Renal cortical epithelial cell (primary cell): Measurements from ENCODE around the gene ATP6AP1. TPM values are rescaled to one million over a fixed set of nuclear protein-coding genes. Genes with fewer than 3 reads are reported as not detected.

Experiments
- DNase-seq: peaks from one replicate; pipeline ENCODE4 v3.0.0-alpha.2; 2011; ENCODE audit warnings: low read depth
- total RNA-seq: library from RNA; depleted of rRNA; stranded (reverse); fragments of >200 nt; gene quantifications from 2 replicates; pipeline ENCODE4 v1.2.3, GENCODE V29; 2014

The ATP6AP1 gene
- total RNA-seq, 1 donor from 2014 or later, result 70.8 TPM

- DNase-seq, result no peak
These were observed 1.3 kb upstream of the ATP6AP1 start for GRCh38 chrX:154426916-154427770.

- DNase-seq, result no peak
These were observed 1.2 kb downstream of the ATP6AP1 start for GRCh38 chrX:154429711-154430110.

DNA sequence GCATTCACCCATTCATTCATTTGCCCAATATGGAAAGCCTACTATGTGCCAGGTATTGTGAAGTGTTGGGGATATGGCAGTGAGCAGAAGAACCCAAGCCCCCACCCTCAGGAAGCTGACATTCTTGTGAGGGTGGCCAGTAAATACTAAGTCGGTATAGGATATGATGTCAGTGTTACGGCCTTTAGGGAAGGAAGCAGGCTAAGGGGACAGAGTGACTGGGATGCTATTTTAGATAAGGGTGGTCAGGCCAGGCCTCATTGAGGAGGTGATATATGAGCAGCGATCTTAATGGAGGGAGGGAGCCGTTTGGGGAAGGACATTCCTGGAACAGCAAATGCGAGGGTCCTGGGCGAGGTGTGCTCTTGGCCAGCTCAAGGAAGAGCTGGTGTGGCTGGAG lies 2.0 kb downstream of the ATP6AP1 start:
- DNase-seq, result no peak

DNA sequence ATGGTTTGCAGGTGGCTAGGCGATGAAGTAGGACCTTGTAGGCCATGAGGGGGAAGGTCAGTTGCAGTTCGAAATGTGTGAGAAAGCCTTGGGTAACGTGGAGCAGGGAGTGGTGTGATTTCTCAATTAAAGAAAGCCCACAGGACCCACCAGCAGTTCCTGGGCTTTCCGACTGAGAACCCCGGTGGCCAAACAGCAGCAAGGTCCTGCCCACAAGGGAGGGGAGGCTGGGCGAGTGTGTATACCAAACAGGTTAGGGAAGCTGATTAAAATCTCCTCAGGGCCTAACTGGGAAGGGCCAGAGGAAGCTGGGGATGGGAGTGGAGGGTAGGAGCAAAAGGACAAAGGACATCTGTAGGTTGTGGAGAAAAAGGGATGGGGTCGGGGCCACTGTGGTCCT lies 2.4 kb downstream of the ATP6AP1 start:
- DNase-seq, result no peak

- DNase-seq, result no peak
These were observed 2.9 kb downstream of the ATP6AP1 start for GRCh38 chrX:154431341-154431740.

DNA sequence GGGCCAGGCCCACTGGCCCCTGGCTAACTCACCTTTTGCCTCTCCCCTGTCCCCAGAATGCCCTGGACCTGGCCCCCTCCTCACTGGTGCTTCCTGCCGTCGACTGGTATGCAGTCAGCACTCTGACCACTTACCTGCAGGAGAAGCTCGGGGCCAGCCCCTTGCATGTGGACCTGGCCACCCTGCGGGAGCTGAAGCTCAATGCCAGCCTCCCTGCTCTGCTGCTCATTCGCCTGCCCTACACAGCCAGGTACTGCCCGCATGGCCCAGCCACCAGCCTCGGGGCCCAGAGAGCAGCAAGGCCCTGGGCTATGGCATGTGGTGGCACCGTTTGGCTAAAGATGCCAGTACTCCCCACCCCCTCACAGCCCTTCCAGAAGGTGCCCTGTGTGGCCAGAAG lies 3.7 kb downstream of the ATP6AP1 start:
- DNase-seq, result no peak

GRCh38 chrX:154433605-154434004 lies 5.1 kb downstream of the ATP6AP1 start:
- no peak for DNase-seq

GRCh38 chrX:154434394-154435168 lies 6.1 kb downstream of the ATP6AP1 start:
- no peak for DNase-seq

DNA sequence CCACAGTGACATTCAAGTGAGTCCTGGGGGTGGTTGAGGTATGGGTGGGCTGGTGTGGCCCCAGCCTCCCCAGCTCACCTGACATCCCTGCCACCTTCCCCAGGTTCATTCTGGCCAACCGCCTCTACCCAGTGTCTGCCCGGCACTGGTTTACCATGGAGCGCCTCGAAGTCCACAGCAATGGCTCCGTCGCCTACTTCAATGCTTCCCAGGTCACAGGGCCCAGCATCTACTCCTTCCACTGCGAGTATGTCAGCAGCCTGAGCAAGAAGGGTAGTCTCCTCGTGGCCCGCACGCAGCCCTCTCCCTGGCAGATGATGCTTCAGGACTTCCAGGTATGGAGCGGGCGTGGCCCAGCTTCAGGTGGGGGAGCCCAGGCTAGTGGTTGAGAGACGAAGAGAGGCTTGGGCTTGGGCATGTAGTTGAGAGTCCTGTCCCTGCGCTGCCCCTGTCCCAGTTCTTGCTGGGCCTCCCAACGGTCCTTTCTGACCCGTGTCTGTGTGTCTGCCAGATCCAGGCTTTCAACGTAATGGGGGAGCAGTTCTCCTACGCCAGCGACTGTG lies 6.8 kb downstream of the ATP6AP1 start:
- DNase-seq, result no peak

- no peak for DNase-seq
These were observed 8.0 kb downstream of the ATP6AP1 start for GRCh38 chrX:154436374-154436982.

DNA sequence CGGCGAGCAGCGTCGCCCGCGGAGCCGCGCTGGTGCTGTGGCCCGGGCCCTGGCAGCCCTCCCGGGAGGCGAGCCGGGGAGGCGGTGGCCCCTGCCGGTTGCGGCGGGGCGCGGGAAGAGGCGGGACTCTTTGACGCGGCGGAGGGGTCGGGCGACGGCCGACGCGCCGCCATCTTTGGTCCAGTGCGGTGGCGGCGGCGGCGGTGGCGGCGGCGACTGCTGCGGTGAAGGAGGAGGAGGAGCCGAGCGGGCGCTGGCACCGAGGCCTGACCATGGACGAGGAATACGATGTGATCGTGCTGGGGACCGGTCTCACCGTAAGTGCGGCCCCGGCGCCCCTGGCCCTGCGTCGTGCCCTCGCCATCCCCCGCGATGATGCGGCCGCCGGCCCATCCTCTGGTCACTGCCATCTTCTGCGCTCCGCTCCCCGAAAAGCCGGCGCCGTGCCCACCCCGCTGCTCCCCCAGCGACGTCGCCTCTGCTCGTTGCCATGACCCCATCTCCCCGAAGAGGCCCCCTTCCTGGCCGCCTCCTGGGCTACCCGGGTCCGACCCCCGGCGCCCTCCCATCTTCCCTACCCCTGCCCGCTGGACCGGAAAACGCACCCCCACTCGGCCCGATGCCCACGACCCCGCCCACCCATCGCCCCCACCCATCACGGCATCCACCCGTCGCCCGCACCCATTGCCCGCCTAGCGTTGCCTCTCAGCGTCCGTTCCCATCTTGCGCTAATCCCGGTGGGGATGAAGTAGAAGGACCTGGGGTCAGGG lies 8.7 kb downstream of the ATP6AP1 start, which contains the start of gene GDI1:
GDI1 (plus strand) TSS at position 172 of the 770 bp plus-strand sequence; CDS start at position 273, 101 bp downstream.
- no peak for DNase-seq

GRCh38 chrX:154437971-154438893 lies 9.8 kb downstream of the ATP6AP1 start:
- no peak for DNase-seq

DNA sequence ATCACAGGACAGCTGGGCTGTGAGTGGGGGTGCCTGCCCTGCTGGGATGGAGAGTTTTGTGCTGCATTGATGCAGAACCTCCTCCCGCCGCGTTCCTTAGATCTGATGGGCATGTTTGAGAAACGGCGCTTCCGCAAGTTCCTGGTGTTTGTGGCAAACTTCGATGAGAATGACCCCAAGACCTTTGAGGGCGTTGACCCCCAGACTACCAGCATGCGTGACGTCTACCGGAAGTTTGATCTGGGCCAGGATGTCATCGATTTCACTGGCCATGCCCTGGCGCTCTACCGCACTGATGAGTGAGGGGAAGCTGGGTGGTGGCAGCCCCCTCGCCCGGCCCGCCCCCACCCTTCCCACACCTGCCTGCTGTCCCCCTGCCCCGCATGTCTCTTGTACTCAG lies 11.4 kb downstream of the ATP6AP1 start:
- DNase-seq, result no peak

DNA sequence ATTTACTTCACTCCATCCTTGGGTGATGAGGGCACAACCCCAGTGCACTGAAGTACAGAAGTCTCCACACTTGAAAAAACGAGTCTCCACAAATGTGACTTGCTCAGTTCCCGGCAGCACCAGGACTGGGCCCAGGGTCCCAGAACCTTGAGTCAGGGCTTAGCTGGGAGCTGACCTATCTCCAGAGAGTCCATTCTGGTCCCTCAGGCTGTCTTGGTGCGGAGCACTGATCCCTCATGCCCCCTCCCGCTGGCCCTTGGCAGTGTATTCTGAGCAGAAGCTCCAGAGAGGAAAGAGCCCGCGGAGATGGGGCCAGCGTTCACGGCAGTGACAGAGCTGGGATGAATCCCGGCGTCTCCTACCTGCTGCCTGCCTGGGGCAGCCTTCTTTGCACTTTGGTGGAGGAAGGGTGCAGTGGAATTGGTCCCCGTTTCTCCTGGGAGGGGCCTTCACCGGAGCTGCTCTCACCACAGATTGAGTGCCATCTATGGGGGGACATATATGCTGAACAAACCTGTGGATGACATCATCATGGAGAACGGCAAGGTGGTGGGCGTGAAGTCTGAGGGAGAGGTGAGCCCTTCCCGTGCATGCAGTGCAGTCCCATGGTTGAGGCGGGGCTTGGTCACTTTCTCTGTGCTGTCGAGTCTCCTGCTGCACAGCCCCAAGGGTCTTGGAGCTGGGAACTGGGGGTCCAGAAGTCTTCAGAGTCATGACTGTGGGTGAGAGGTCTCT lies 12.3 kb downstream of the ATP6AP1 start:
- no peak for DNase-seq

GRCh38 chrX:154441564-154441963 lies 13.1 kb downstream of the ATP6AP1 start:
- DNase-seq, result no peak

GRCh38 chrX:154441984-154442707 lies 13.7 kb downstream of the ATP6AP1 start:
- DNase-seq, result no peak

- no peak for DNase-seq
These were observed 15.0 kb downstream of the ATP6AP1 start for GRCh38 chrX:154443479-154443910.

- DNase-seq, result no peak
These were observed 15.7 kb downstream of the ATP6AP1 start, which contains the start of gene FAM50A for GRCh38 chrX:154443992-154444754. FAM50A (plus strand) TSS chrX:154444141; CDS start chrX:154444236, 95 bp downstream.
